ENCODE data around the gene AXIN2. TPM values are rescaled to one million over a fixed set of nuclear protein-coding genes. Genes with fewer than 3 reads are reported as not detected.

AXIN2 gene
- total RNA-seq, 2 donors from 2014 or later, result 32.3 to 54.6 TPM

DNA sequence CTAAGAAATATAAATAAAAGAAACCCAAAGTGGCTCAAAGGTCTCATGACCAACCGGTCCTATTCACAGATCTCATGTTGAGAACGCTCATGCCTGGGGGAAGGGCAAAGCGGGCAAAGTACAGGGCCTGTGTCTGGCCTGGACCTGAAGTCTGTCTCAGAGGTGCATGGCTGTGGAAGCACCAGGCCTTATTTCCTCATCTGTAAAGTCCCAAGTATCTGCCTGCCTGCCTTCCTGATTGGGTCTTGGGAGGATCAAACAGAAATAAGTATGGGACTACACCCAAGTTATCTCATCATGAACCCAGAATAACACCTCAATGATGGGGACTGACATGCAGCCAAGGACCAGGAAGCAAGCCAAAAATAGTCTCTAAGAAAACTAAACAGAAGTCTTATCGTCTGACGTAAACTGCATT lies 14.2 kb downstream of the AXIN2 start:
- Histone ChIP-seq H3K36me3 (peaks cover 0 to 6% of the 10 kb centered on the region in 2 donors), H3K9me3 (no peaks in the 10 kb centered on the region), H3K27me3 (replicated peaks; ENCODE audit: insufficient read depth) (no peaks in the 10 kb centered on the region), H3K4me1 (replicated peaks) (peaks cover 14% of the 10 kb centered on the region), H3K27ac (peak overlapping the region in 1 of 2 donors; percentile 27), H3K4me3 (no peak overlapping the region)
- DNase-seq (ENCODE audit: low spot score), result peak; percentile 39
- 40% methylated on average over 5 of the region's 5 CpGs for WGBS
- TF ChIP-seq, protein P1, sequence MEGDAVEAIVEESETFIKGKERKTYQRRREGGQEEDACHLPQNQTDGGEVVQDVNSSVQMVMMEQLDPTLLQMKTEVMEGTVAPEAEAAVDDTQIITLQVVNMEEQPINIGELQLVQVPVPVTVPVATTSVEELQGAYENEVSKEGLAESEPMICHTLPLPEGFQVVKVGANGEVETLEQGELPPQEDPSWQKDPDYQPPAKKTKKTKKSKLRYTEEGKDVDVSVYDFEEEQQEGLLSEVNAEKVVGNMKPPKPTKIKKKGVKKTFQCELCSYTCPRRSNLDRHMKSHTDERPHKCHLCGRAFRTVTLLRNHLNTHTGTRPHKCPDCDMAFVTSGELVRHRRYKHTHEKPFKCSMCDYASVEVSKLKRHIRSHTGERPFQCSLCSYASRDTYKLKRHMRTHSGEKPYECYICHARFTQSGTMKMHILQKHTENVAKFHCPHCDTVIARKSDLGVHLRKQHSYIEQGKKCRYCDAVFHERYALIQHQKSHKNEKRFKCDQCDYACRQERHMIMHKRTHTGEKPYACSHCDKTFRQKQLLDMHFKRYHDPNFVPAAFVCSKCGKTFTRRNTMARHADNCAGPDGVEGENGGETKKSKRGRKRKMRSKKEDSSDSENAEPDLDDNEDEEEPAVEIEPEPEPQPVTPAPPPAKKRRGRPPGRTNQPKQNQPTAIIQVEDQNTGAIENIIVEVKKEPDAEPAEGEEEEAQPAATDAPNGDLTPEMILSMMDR (IDR thresholded peaks at IDR 0.05), result no peak
- TF ChIP-seq POLR2AphosphoS5 (IDR thresholded peaks at IDR 0.05) (peak; percentile 42), POLR2A (IDR thresholded peaks at IDR 0.05) (no peak)
- intact Hi-C loops (cut with DNase I), result no loop called here

DNA sequence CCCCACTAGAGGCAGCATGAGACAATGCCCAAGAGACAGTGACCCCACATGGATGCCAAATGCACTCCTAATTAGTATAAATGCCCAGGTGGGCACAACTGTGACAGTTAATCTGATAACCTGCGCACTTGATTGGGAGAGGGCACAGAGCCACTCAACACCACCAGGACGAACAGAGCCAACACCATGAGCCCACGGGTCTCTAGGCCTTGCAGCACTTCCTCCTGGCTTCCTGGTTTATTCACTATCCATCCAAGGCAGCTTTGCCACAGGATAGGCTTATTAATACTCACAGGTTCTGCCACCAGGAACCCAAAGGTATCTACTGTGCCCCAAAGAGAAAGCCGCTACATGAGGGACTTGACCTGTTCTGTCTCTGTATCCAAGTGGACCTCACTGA lies 14.9 kb downstream of the AXIN2 start:
- no peak for DNase-seq (ENCODE audit: low spot score)
- intact Hi-C loops (cut with DNase I), result no loop called here

DNA sequence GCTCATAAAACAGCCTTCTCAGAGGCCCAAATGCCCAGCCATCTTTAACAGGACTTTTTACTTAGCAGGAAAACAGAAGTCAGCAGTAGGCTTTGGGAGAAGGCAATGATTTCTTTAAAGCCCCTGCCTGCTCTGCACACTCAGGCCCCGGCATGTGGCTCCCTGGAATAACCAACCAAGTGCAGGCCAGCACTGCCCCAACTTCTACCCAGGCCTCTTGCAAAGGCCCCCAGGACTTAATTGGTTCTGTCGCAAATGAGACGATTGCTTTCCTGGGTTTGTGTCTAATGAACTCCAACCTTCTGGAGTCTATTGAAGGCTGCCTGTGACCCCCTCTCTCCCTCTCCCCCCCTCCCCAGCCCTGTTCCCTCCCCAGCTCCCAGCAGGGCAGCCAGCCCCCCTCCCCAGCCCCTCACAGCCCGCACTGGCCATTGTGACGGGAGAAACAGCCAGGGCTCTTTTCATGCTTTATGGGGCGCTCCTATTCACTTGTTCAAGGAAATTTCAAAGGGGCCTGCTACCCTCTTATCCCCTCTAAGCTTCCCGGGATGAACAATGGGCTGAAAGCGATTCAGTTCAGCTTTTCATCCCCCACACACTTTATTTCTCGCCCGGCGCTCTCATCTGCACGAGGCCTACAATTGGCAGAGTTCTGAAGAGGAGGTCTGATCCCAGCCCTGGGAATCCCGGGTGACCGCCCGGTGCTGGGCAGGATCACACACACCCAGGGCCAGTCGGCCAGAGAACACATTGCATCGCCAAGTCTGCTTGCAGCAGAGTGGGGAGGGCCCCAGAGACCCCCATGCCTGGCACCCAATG lies 15.5 kb downstream of the AXIN2 start:
- Histone ChIP-seq H3K36me3 (peaks cover 0 to 6% of the 10 kb centered on the region in 2 donors), H3K27ac (no peak overlapping the region), H3K9me3 (no peaks in the 10 kb centered on the region), H3K4me3 (no peak overlapping the region), H3K27me3 (replicated peaks; ENCODE audit: insufficient read depth) (no peaks in the 10 kb centered on the region), H3K4me1 (replicated peaks) (peaks cover 14% of the 10 kb centered on the region)
- intact Hi-C loops (cut with DNase I), result no loop called here
- 77% methylated on average over 17 of the region's 17 CpGs for WGBS
- TF ChIP-seq, protein P1 (IDR thresholded peaks at IDR 0.05), result no peak
- TF ChIP-seq POLR2A (IDR thresholded peaks at IDR 0.05), result no peak
- no peak for TF ChIP-seq POLR2AphosphoS5 (IDR thresholded peaks at IDR 0.05)
- DNase-seq (ENCODE audit: low spot score), result no peak

More for the DNA sequence above, 14.9 kb downstream of the AXIN2 start:
- Histone ChIP-seq H3K4me3 (no peak overlapping the region), H3K27ac (peak overlapping the region in 1 of 2 donors; percentile 27), H3K9me3 (no peaks in the 10 kb centered on the region), H3K27me3 (replicated peaks; ENCODE audit: insufficient read depth) (no peaks in the 10 kb centered on the region), H3K4me1 (replicated peaks) (peaks cover 14% of the 10 kb centered on the region), H3K36me3 (peaks cover 0 to 6% of the 10 kb centered on the region in 2 donors)
- TF ChIP-seq POLR2A (IDR thresholded peaks at IDR 0.05), result no peak
- no peak for TF ChIP-seq POLR2AphosphoS5 (IDR thresholded peaks at IDR 0.05)
- TF ChIP-seq, protein P1 (IDR thresholded peaks at IDR 0.05), result no peak
- 87% methylated on average over 4 of the region's 4 CpGs for WGBS

DNA sequence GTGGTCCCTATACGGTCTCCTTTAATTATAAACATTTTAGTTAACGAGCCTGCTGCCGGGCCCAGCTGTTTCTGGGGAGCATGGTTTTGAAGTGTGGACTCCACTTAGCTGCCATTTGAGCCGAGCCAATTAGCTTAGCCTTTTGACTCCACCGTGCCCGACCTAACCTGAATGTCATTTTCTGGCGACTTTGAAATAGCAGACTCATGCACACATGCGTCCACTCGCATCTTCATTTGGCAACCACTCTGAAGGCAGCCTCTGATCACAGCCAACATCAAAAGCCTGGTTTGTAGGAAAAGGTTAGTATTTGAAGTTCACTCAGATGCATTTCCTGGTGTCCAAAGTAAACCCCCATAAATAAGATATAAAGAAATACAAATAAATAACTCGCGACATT lies 16.8 kb downstream of the AXIN2 start:
- DNase-seq (ENCODE audit: low spot score), result no peak
- TF ChIP-seq POLR2A (IDR thresholded peaks at IDR 0.05) (no peak), POLR2AphosphoS5 (IDR thresholded peaks at IDR 0.05) (no peak)
- TF ChIP-seq, protein P1 (IDR thresholded peaks at IDR 0.05), result no peak
- no peak overlapping the region for H3K4me3 ChIP-seq
- intact Hi-C loops (cut with DNase I), result no loop called here
- no peaks in the 10 kb centered on the region for H3K9me3 ChIP-seq
- peaks cover 0 to 6% of the 10 kb centered on the region in 2 donors for H3K36me3 ChIP-seq
- H3K4me1 ChIP-seq (replicated peaks), result peaks cover 10% of the 10 kb centered on the region
- no peak overlapping the region for H3K27ac ChIP-seq
- H3K27me3 ChIP-seq (replicated peaks; ENCODE audit: insufficient read depth), result no peaks in the 10 kb centered on the region
- WGBS, result 45% methylated on average over 11 of the region's 11 CpGs

DNA sequence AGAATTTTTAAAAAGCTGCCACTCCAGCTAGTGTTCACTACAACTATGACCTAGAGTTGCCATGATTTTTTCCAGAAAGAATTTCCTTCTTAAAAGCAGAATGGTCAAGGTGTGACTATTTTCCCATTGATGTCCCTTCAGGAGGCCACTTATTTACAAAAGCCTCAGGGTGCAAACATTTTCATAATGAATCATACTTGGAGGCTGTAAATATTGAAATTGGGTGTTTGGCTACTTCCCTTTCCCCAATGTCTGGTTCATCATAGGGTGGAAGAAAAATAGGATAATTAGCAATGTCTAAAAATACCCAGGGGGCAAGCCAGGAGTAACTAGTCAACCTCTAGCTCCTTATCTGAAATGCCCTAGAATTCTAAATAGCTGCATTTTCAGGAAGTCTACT lies 18.8 kb downstream of the AXIN2 start:
- Histone ChIP-seq H3K27ac (no peak overlapping the region), H3K4me3 (no peak overlapping the region), H3K4me1 (replicated peaks) (peaks cover 10% of the 10 kb centered on the region), H3K36me3 (peaks cover 5 to 7% of the 10 kb centered on the region in 2 donors), H3K27me3 (replicated peaks; ENCODE audit: insufficient read depth) (no peaks in the 10 kb centered on the region), H3K9me3 (no peaks in the 10 kb centered on the region)
- intact Hi-C loops (cut with DNase I), result no loop called here
- TF ChIP-seq POLR2AphosphoS5 (IDR thresholded peaks at IDR 0.05) (no peak), POLR2A (IDR thresholded peaks at IDR 0.05) (no peak)
- TF ChIP-seq, protein P1 (IDR thresholded peaks at IDR 0.05), result no peak
- DNase-seq (ENCODE audit: low spot score), result no peak
